Gastroesophageal sphincter (tissue), 3 donors: Measurements from ENCODE around the gene HEMK1.

Experiments used
- CTCF ChIP-seq, 4 experiments: fragments of 200-600 bp in 2 of 4; fragments of 450-650 bp in 2 of 4; sonication (generic) in 1 of 4; IDR thresholded peaks; one replicate each; pipeline ENCODE4 v1.5.1; 2017 to 2019; ENCODE audit warnings: antibody characterized with exemption in 4 of 4, mild to moderate bottlenecking in 2 of 4, moderate library complexity in 2 of 4
- EP300 ChIP-seq: sonication (generic); formaldehyde crosslinking; IDR thresholded peaks from one replicate; pipeline ENCODE4 v1.6.1; 2017; ENCODE audit warnings: antibody characterized with exemption, mild to moderate bottlenecking
- POLR2A ChIP-seq, 2 donors: fragments of 450-650 bp; IDR thresholded peaks; one replicate each; pipeline ENCODE4 v1.6.1; 2017; ENCODE audit warnings: antibody characterized with exemption in 2 of 2, mild to moderate bottlenecking in 2 of 2, moderate library complexity in 1 of 2
- POLR2AphosphoS5 ChIP-seq: sonication (generic); formaldehyde crosslinking; IDR thresholded peaks from one replicate; pipeline ENCODE4 v1.6.1; 2017; ENCODE audit warnings: antibody characterized with exemption

GRCh38 chr3:50637011-50637410 lies 67.7 kb downstream of the HEMK1 start:
- TF ChIP-seq CTCF (IDR thresholded peaks at IDR 0.05) (no peak), POLR2A (IDR thresholded peaks at IDR 0.05) (no peak), POLR2AphosphoS5 (no peak), EP300 (no peak)
